ENCODE measurements around the gene MPZL2. TPM values are rescaled to one million over a fixed set of nuclear protein-coding genes. Genes with fewer than 3 reads are reported as not detected.

The MPZL2 gene
- total and polyA plus RNA-seq, 12 donors, result 4.0 to 23.4 (median 12.3) TPM

DNA sequence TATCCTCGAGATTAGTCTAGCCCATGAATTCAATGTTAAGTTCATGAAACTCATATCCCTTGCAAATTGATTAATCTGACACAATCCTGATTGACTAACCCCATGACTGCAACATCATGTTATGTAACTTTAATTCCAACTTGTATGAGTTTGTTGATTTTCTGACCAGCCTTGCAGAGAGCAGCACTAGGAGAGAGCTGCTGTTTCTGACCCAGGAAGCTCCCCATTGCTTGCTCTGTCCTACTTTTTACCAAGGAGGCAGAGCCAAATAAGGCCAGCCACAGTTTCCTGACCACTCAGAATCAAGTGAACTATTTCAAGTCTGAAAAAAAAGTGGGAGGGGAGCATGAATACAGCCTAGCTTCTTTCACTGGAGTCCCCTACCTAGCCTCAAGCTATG lies 25.2 kb downstream of the MPZL2 start:
- intact Hi-C loops (cut with DNase I), result no loop called here
- no peak for DNase-seq
- peak overlapping the region in 3 of 10 donors; percentile 32 to 79 (median 47) for H3K27ac ChIP-seq
- no peak for ATAC-seq
- H3K4me3 ChIP-seq, result peak overlapping the region in 1 of 10 donors; percentile 34
- H3K9me3 ChIP-seq, result no peaks in the 10 kb centered on the region
- H3K36me3 ChIP-seq, result peaks cover 0 to 13% (median 0%) of the 10 kb centered on the region in 9 donors
- WGBS, 2 donors, result 91 to 95% methylated on average over 1 of the region's 1 CpG
- no peaks in the 10 kb centered on the region for H3K27me3 ChIP-seq
- H3K4me1 ChIP-seq, result peaks cover 0 to 65% (median 19%) of the 10 kb centered on the region in 9 donors
- TF ChIP-seq, protein P1, sequence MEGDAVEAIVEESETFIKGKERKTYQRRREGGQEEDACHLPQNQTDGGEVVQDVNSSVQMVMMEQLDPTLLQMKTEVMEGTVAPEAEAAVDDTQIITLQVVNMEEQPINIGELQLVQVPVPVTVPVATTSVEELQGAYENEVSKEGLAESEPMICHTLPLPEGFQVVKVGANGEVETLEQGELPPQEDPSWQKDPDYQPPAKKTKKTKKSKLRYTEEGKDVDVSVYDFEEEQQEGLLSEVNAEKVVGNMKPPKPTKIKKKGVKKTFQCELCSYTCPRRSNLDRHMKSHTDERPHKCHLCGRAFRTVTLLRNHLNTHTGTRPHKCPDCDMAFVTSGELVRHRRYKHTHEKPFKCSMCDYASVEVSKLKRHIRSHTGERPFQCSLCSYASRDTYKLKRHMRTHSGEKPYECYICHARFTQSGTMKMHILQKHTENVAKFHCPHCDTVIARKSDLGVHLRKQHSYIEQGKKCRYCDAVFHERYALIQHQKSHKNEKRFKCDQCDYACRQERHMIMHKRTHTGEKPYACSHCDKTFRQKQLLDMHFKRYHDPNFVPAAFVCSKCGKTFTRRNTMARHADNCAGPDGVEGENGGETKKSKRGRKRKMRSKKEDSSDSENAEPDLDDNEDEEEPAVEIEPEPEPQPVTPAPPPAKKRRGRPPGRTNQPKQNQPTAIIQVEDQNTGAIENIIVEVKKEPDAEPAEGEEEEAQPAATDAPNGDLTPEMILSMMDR (IDR thresholded peaks at IDR 0.05), result no peak

DNA sequence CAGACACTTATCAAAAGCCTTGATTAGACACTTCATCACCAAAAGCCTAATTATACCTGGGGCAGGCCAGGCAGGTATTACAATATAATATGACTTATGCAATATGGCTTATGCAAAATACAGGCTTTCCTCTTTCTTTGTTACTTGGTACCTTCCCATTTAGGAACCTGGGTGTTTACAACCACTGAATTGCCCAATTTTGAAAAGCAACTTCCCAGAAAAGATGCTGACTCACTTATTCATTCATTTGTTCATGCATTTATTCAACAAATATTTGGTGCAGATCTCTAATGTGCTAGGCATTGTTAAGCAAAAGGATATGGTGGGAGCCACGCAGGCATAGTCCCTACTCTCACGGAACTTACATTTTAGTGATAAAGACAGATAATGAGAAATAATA lies 25.7 kb downstream of the MPZL2 start:
- Histone ChIP-seq H3K4me1 (peaks cover 0 to 65% (median 19%) of the 10 kb centered on the region in 9 donors), H3K27ac (peak overlapping the region in 2 of 10 donors; percentile 32 to 79), H3K4me3 (no peak overlapping the region), H3K36me3 (peaks cover 0 to 14% (median 0%) of the 10 kb centered on the region in 9 donors), H3K9me3 (no peaks in the 10 kb centered on the region), H3K27me3 (no peaks in the 10 kb centered on the region)
- DNase-seq (no peak), ATAC-seq (no peak)
- TF ChIP-seq, protein P1 (IDR thresholded peaks at IDR 0.05), result no peak
- intact Hi-C loops (cut with DNase I), result no loop called here
- 91 to 96% methylated on average over 2 of the region's 2 CpGs for WGBS, 2 donors

DNA sequence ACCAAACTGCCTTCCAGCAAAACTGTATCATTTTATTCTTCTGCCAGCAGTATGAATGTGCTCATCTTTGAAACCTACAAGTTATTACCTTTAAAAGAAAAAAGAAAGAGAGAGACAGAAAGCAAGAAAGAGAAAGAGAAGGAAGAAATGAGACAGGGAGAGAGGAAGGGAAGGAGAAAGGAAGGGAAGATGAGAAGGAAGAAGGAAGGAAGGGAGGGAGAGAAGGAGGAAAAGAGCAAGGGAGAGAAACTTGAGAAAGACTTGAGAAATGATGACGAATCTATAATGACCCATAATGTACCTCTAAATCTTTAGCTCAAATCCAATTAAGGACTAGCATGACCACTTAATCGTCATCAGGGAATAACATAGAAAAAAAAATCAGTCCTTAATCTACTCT lies 27.9 kb downstream of the MPZL2 start:
- H3K4me1 ChIP-seq, result peaks cover 0 to 56% (median 9%) of the 10 kb centered on the region in 9 donors
- intact Hi-C loops (cut with DNase I), result no loop called here
- H3K27ac ChIP-seq, result peak overlapping the region in 2 of 10 donors; percentile 59 to 82
- H3K27me3 ChIP-seq, result no peaks in the 10 kb centered on the region
- DNase-seq (no peak), ATAC-seq (no peak)
- no peaks in the 10 kb centered on the region for H3K9me3 ChIP-seq
- H3K36me3 ChIP-seq, result peaks cover 0 to 26% (median 0%) of the 10 kb centered on the region in 9 donors
- WGBS, 2 donors, result 73 to 88% methylated on average over 2 of the region's 2 CpGs
- TF ChIP-seq, protein P1 (IDR thresholded peaks at IDR 0.05), result no peak
- no peak overlapping the region for H3K4me3 ChIP-seq

DNA sequence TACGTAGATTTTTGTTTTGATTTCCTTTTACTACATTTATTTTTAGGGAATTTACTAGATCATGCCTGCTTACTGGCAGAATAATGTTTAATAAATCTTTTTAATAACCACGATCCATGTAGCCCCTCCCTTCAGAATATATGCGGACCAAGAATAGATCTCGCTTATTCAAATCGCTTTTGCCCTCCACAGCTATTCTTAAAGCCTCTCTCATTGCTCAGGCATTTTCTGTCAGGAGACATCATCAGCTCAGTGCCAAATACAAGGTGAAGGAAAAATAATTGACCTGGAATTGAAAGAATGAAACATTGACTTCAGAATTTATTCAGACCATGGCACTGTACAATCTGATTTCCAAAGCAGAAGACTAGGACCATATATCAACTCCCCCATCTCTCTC lies 29.3 kb downstream of the MPZL2 start:
- TF ChIP-seq, protein P1 (IDR thresholded peaks at IDR 0.05), result no peak
- peak; percentile 34 to 87 (median 78) for ATAC-seq
- no peaks in the 10 kb centered on the region for H3K27me3 ChIP-seq
- WGBS, 2 donors, result 58 to 71% methylated on average over 5 of the region's 5 CpGs
- H3K4me1 ChIP-seq, result peaks cover 0 to 49% (median 5%) of the 10 kb centered on the region in 9 donors
- H3K9me3 ChIP-seq, result no peaks in the 10 kb centered on the region
- peak in 1 of 2 donors; percentile 16 for DNase-seq
- peak overlapping the region in 6 of 10 donors; percentile 11 to 82 (median 71) for H3K27ac ChIP-seq
- intact Hi-C loops (cut with DNase I), result no loop called here
- no peak overlapping the region for H3K4me3 ChIP-seq
- H3K36me3 ChIP-seq, result peaks cover 0 to 26% (median 0%) of the 10 kb centered on the region in 9 donors
